ENCODE results near the gene CELF4. TPM values are rescaled to one million over a fixed set of nuclear protein-coding genes. Genes with fewer than 3 reads are reported as not detected.

The CELF4 gene
- total RNA-seq, 2 donors from 2014 or later, result 0.85 to 1.8 TPM

DNA sequence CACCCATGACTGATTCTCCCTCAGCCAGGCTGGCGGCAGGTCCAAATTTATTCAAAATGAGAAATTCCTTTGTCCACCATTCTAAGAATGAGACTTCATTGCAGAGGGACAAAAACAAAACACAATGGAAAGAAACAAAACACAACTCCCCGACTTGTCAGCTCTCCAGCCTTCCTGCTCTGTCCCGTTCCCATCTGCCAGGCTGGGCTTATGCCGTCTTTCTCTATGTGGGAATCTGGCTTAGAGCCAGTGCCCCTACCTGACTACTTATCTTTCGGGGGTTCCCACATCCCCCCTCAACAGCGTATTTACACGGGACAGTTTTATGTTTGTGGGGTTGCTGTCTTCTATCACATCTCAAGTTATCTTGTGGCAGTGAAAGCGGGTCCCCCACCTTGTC, 13.8 kb downstream of the CELF4 start:
- ATAC-seq (no peak), DNase-seq (no peak)
- intact Hi-C loops (cut with DNase I, micrococcal nuclease), result no loop called here

DNA sequence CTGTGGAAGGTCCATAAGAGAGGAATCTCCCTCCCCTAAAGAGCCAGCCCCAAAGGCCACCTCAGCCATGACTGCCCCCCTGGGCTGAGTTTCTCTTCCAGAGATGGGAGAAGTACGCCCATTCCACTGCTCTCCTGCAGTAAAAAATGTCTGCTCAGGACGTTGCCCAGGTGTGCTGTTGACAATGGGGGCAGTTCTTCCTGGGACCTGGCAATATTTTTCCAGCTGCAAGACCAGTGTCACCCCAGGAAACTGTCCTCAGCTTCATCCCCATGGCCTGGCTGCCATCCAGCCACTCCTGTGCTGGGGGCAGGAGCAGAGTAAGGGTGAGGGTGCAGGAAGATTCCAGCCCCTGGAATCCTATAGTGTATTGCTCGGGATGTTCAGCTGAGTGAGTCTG, 14.3 kb downstream of the CELF4 start:
- ATAC-seq (no peak), DNase-seq (no peak)
- intact Hi-C loops (cut with DNase I, micrococcal nuclease), result no loop called here

DNA sequence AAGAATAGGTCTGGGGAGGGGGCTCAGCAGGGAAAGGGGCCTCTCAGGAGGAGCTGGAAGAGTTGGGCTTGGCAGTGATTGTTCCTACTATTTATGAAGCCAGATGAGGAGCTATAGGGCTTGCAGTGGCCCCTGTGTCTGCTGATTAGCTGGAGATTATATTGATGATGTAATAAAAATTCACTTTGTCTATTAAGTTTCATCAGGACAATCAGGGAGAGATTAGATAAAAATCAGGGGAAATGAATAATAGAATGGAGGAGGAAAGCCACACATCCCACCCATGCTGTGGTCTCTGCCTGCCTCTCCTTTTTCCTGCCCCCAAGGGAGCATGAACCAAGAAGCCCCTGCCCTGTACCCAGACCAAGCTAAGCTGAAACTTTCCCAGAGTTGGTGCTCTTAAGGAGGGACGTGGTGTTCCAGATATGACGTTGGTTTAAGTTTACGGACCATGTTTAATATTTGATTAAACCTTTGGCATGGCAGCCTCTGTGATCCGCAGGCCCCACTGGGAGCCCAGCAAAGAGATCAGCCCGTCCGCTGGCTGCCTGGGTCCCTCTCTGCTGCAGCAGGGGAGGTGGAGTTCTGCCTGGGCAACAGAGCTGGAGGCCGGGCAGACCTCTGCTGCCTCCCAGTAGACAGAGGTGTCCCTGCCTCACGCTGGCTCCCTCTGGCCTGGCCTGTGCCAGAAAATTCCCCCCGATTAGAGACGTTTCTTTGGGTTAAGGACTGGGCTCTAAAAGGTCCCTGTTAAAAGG, 15.3 kb downstream of the CELF4 start:
- ATAC-seq (no peak), DNase-seq (no peak)
- intact Hi-C loops (cut with DNase I, micrococcal nuclease), result no loop called here

DNA sequence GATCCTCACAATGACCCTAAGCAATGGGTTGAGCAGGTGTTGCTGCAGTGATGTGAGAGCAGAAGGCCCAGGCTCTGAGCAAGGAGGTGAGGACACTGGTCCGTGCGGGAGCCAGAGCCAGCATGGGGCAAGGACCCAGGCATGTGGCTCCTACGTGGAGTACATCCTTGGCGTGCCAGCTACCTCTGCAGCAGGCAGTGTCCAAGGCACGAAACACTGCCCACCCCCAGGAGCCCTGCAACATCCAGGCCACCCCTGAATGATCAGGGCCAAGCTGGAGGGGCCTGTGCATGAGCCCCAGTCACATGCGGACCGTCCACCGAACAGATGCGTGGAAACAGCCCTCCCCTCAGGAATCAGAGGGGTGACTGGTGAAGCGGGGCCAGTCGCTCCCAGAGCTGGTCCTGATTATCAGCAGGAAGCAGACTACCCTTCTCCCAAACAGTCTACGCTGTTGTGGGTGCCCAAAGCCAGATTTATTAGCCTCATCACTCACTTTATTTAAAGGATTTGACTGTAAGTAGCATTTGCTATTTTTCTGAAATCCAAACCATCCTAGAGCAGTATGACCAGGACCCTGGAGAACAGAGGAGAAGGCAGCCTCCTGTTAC, 16.8 kb downstream of the CELF4 start:
- intact Hi-C loops (cut with DNase I, micrococcal nuclease), result no loop called here
- no peak for ATAC-seq
- no peak for DNase-seq

DNA sequence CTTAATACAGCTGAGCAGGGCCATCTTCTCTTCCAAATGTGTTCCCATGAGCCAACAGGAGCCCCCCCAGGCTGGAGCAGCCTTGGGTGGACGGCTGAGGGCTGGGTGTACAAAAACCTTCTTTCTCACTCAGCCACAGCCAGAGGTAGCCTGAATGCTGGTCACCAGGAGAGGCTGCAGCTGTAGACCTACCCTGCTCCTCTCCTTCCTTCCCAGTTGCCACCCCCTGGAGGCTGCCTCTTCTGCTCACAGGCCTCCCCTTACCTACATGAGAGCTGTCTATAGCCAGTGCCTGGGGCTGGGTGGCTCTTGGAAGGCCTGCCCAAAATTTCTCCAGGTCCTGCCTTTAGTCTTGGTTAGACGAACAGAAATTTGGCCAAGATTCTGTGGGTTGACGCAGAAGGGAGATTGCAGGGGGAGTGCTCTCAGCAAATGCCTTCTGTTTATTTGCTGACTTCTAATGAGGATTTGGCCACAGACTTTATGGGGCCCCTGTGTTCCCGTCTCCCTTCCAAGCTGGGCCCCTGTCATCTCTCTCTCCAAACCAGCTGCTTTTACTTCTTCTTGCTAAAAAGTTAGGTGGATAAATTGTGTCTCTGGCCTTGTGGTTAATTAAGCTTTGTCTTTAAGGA, 18.3 kb downstream of the CELF4 start:
- no peak for DNase-seq
- intact Hi-C loops (cut with DNase I, micrococcal nuclease), result no loop called here
- no peak for ATAC-seq

DNA sequence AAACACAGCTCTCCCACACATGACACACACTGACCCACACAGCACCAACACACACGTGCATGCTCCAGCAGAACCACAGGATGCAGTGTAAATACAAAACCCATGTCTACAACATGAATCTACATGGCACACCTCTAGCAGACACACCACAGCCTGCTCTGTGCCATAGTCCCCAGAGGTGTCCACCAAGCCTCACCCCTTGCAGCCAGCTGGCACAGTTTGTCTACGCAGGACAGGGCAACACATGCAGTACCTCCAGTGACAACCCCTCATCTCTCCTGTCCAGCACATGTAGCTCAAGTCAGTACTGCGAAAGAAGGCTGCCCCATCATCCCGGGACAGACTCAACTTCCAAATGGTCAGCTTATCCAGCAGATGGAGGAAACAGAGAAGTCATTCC, 18.9 kb downstream of the CELF4 start:
- DNase-seq (no peak), ATAC-seq (no peak)
- intact Hi-C loops (cut with DNase I, micrococcal nuclease), result no loop called here

DNA sequence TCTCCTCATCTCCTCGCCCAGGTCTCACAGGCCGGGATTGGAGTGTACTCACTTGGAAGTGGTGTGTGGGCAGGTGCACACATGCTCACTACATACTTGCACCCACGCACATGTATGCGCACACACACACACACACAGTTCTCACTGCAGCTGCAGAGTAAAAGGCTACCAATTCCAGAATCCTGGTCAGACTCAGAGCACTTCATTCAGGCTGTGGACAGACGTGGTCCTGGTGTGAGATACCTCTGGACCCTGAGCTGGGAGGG, 19.4 kb downstream of the CELF4 start:
- intact Hi-C loops (cut with DNase I, micrococcal nuclease), result no loop called here
- ATAC-seq, result no peak
- no peak for DNase-seq

DNA sequence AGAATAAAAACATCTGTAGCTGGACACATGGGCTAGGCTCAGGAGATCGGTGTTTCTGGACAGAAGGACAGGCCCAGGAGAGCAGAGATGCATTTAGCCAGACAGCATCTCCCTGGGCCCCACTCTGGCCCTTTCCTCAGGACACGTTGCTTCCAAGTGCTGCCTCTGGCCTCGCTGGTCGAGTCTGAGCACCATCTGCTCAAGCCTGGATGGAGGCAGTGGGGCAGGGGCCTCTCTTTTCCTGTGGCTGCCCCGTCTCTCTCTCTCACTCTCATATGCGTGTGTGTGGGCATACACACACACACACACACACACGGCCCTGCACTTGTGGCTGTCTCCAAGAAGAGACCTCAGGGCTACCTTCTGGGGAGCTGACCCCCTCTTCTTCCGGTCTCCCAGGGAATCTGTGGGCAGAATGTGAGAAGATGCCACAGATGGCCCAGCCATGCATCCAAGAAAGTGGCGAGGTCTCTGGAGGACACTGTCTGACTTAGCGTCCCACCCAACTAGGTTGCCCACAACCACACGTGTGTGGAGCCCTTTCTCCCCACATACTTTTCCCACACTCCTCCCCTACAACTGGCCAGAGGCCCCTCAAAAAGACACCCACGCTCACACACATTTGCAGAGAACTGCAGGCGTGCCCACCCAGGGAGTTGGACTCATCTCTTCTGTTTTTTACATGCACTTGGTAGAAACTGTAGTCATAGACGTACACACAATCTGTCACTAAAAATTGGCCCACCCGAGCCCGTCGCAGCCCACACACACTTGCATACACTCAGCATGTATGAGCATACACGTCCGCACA, 19.9 kb downstream of the CELF4 start:
- DNase-seq, result no peak
- ATAC-seq, result no peak
- intact Hi-C loops (cut with DNase I, micrococcal nuclease), result no loop called here

DNA sequence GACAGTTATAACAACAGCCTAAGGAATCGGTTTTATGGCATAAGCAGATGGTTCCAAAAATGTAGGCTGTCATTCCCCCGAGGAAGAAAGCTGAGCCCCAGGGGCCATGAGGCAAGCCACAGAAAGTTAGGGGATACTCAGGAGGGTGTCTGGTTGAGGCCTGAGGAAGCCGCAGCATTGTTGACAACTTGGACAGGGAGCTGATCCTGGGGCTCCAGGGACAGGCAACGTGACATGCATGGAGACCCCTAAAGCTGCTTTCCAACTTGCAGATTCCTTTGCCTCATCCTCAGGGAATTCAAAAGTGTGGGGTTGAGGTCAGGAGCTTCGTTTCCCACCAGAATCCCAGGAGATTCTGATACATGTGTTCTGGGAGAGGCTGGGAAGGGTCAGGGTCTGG, 20.9 kb downstream of the CELF4 start:
- ATAC-seq (no peak), DNase-seq (no peak)
- intact Hi-C loops (cut with DNase I, micrococcal nuclease), result no loop called here

DNA sequence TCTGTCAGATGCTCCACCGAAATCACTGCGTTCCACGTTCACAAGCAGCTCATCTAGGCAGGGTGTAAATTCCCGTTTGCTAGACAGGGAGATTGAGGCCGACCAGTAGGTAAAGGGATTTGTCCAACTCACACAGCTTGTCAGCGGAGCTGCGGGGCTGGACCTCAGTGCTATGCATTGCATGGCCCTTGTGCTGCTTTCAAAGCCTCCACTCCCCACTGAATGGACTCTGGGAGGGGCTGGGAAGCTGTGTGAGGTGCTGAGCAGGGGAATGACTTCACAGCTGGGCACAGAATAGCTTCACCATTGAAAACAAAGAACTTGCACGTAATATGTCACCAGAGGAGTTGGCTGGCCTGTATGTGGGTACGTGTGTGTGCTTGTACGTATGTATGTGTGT, 21.4 kb downstream of the CELF4 start:
- no peak for ATAC-seq
- intact Hi-C loops (cut with DNase I, micrococcal nuclease), result no loop called here
- no peak for DNase-seq

DNA sequence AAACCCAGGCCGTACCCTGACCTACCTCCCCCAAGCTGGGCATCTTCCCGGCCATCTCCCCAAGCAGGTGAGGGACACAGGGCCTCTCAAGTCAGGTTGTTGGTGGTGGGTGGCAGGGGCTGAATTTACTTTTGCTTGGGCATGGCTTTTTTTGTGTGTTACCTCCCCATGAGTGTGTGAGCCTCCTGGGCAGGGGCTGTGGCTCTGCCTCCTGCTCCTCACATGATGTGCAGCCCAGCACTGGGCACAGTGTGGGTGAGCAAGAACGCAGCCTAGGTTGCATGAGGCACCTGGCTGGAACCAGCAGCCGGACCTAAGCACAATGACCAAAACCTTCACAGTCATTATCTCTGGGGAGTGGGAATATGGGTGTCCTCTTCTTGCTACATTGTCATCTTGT, 22.3 kb downstream of the CELF4 start:
- intact Hi-C loops (cut with DNase I, micrococcal nuclease), result no loop called here
- no peak for ATAC-seq
- no peak for DNase-seq

DNA sequence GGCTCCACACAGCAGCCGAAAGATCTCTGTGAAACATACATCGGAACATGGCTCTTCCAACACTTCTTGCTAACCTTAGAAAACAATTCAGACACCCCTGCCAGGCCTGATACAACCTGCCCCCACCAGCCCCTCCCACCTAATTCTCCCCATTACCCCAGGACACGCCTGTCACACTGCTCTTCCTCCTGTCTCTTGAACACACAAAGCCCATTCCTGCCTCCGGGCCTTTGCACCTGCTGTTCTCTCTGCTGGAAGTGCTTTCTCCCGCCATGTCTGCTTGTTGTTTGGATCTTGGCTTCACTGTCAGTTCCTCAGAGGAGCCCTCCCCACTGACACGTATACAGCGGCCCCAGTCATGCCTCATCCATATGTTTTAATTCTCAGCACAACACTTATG, 24.1 kb downstream of the CELF4 start:
- DNase-seq (no peak), ATAC-seq (no peak)
- intact Hi-C loops (cut with DNase I, micrococcal nuclease), result no loop called here

DNA sequence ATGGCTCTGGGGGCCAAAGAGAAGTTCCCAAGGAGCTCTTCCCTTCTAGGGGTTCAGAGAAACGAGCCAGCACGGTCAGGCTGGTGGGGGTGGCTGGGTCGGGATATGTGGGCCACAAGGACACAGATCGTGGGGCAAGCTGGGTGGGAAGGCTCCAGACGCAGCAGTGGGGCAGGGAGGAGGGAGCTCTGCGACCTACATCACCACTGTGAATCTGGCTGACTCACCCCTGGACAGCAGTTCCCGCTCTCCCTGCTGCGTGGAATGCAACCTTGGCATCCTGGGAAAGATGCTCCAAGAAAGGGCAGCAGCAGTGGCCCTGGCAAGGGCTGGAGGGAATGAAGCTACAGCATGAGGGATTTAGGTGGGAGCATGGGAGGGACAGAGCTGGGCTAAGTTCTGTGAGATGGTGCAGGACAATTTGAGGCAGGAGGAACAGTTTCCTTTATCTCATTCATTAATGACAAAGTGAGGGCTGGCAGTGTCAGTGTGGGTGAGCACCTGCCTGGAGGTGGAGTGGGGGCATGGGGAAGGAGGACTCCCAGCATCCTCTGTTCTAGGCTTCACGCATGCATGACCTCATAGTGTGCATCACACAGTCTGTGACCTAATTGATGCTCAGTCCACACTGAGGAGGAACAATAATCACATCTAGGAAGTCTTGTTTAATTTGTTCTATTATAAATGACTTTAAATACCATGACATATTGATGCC, 25.0 kb downstream of the CELF4 start:
- no peak for ATAC-seq
- DNase-seq, result no peak
- intact Hi-C loops (cut with DNase I, micrococcal nuclease), result no loop called here

DNA sequence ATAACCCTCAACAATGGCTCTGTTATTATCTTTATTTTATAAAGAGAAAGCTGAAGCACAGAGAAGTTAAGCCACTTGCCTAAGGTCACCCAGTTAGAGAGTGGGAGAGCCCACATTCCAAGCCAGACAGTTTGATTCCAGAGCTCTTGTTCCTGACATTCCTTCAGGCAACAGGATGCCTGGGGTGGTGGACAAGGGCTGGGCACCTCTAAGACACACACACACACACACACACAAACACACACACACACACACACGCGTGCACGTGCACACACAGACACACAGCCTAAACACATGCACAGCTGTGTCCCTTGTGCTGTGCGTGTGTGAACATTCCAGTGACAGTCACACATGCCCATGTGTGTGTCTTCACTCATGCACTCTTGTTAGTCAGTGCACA, 26.4 kb downstream of the CELF4 start:
- intact Hi-C loops (cut with DNase I, micrococcal nuclease), result no loop called here
- no peak for ATAC-seq
- DNase-seq, result no peak

DNA sequence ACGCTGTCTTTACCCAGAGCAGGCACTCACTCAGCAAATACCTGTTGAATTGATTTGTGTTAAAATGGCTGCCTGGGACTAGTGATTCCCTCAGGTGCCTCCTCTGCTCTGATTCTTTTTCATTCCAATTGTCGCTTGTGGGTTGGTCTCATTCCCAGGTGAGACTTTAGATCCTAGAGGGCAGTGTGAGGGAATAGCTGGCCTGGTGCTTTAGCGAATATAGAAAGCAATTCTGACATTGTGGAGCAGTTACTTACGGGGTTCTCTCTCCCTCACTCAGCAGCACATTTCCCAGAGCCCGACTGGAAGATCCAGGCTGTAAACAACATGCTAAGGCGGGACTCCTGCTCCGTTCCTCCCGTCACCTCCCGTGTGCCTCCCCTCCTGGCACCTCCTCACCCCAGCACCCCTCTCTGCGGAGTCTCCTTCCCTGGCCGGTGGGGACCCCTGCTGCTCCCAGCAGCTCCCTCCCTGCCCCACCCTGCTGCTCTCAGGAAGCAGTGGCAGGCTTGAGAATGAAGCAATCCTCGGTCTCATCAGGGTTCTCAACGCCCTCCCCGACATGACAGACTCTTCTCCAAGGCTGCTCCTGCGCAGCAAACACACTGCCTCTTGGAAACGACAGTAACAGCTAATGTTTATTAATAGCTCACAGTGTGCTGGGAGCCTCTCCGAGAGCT, 26.9 kb downstream of the CELF4 start:
- intact Hi-C loops (cut with DNase I, micrococcal nuclease), result no loop called here
- DNase-seq (no peak), ATAC-seq (no peak)

DNA sequence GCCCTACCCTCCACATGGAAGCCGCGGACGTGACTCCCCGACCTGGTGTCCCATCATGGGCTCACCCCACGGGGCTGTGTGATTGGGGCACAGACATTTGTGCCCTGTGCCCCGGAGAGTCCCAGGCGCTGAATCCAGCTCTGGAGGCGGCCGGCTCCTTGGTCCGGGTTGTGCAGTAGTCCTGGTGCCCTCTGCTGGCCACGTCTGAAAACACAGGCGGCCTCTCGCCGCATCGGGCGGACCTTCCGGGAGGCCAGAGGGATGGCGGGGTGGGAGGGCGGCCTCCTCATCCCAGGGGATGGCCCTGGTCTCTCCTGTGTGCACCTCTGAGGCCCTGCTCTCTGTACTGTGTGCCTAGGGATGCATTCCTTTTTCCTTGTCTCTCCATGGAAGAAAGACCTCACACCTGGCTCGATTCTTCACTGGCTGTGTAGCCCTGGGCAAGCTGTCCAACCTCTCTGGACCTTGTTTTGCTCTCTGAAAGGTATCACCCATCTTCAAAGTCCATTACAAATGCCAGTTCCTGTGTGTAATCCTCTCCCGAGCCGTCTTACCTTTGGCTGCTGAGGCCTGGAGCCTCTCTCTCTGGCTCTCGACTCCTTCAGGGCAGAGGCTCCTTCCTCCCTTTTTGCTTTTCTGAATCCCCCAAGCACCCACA, 27.6 kb downstream of the CELF4 start:
- intact Hi-C loops (cut with DNase I, micrococcal nuclease), result no loop called here
- peak; percentile 79 for ATAC-seq
- DNase-seq, result peak; percentile 36 to 75

DNA sequence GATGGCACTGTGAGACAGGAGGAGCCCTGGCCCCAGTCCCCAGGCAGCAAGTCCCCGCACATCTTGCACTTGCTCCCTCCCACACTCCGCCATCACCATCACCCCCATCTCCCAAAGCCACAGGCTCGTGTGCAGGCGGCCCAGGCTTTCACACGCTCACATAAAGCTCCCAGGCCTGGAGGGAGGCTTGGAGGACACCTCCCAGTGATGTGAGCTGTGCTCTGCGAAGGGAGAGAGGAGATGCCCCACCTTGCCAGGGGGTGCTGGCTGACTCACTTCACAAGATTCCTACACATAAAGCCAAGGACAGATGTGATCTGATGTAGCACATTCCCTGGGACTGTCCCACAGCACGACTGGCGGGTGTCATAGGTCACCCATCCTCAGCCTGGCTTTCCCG, 28.9 kb downstream of the CELF4 start:
- DNase-seq (no peak), ATAC-seq (no peak)
- intact Hi-C loops (cut with DNase I, micrococcal nuclease), result no loop called here

DNA sequence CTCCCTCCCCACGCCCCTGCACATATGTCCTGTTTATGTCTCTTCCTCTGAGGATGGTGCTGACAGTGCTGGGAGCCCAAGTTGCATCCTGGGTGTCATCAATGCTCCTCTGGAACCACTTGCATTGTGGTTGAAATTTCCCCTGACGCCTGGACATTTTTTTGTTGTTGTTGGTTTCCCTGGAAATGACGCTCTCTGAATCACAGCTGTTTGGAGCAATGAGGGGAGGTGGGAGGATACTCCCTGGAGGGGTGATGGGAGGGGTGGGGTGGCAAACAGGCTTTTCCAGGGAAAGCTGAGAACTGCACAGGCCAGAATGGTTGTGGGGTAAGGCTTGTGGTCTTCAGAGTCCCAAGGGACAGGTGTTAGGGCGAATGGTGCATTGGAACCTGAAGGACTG, 29.6 kb downstream of the CELF4 start:
- ATAC-seq (no peak), DNase-seq (no peak)
- intact Hi-C loops (cut with DNase I, micrococcal nuclease), result no loop called here

Measured in left colon (tissue), 2 donors.